Mesenchymal stem cell (in vitro differentiated cells and primary cell): ENCODE data around the gene ITGAD.

Experiments used
- DNase-seq: peaks from one replicate; pipeline ENCODE4 v3.0.0-alpha.2; 2013
- H2AFZ ChIP-seq: one replicate; pipeline ENCODE4 v1.6.1; 2013; ENCODE audit warnings: low read depth, mild to moderate bottlenecking, control low read depth, inconsistent platforms, low read length, moderate library complexity
- H2AK5ac ChIP-seq: 2 replicates; pipeline ENCODE4 v1.6.1; 2013; ENCODE audit warnings: low read length, moderate library complexity, mild to moderate bottlenecking, inconsistent platforms; ENCODE audit not compliant: severe bottlenecking
- H2BK120ac ChIP-seq: one replicate; pipeline ENCODE4 v1.6.1; 2013; ENCODE audit warnings: low read depth, mild to moderate bottlenecking, inconsistent platforms, low read length, moderate library complexity
- H2BK12ac ChIP-seq, 2 experiments: one replicate each; pipeline ENCODE4 v1.6.1; 2013; ENCODE audit warnings: inconsistent platforms in 2 of 2, low read length in 2 of 2, mild to moderate bottlenecking in 2 of 2, moderate library complexity in 2 of 2, control low read depth in 1 of 2
- H2BK15ac ChIP-seq: one replicate; pipeline ENCODE4 v1.6.1; 2013; ENCODE audit warnings: mild to moderate bottlenecking, low read depth, inconsistent platforms; ENCODE audit not compliant: poor library complexity, severe bottlenecking
- H2BK5ac ChIP-seq: 2 replicates; pipeline ENCODE4 v1.6.1; 2013; ENCODE audit warnings: low read depth, mild to moderate bottlenecking, low read length, control low read depth, inconsistent platforms; ENCODE audit not compliant: poor library complexity, severe bottlenecking
- H3K14ac ChIP-seq, 2 experiments: one replicate each; pipeline ENCODE4 v1.6.1; 2013; ENCODE audit warnings: inconsistent platforms in 2 of 2, low read length in 2 of 2, control low read depth in 1 of 2, mild to moderate bottlenecking in 1 of 2, moderate library complexity in 1 of 2
- H3K18ac ChIP-seq, 2 experiments: one replicate each; pipeline ENCODE4 v1.6.1; 2013; ENCODE audit warnings: inconsistent platforms in 2 of 2, low read length in 2 of 2, control low read depth in 1 of 2, low read depth in 1 of 2, mild to moderate bottlenecking in 1 of 2
- H3K23ac ChIP-seq, 2 experiments: one replicate each; pipeline ENCODE4 v1.6.1; 2013; ENCODE audit warnings: inconsistent platforms in 2 of 2, low read length in 2 of 2, mild to moderate bottlenecking in 2 of 2, moderate library complexity in 2 of 2, control low read depth in 1 of 2
- H3K27ac ChIP-seq: 2 replicates; pipeline ENCODE4 v1.5.1; 2013; ENCODE audit warnings: mild to moderate bottlenecking, moderate library complexity, low read length, control low read depth, inconsistent platforms; ENCODE audit not compliant: poor library complexity, severe bottlenecking
- H3K27me3 ChIP-seq, 2 experiments: 2 replicates each; pipeline versions ENCODE4 v1.6.1 to v1.7.0; 2013; ENCODE audit warnings: low read length in 2 of 2, mild to moderate bottlenecking in 2 of 2, moderate library complexity in 2 of 2, control low read depth in 1 of 2, inconsistent platforms in 1 of 2; ENCODE audit not compliant: control insufficient read depth in 1 of 2, insufficient read depth in 1 of 2
- H3K36me3 ChIP-seq, 2 experiments: 2 replicates each; pipeline versions ENCODE4 v1.6.1 to v1.7.0; 2013; ENCODE audit warnings: low read length in 2 of 2, control low read depth in 1 of 2, inconsistent platforms in 1 of 2, low read depth in 1 of 2, mild to moderate bottlenecking in 1 of 2; ENCODE audit not compliant: insufficient read depth in 2 of 2, control insufficient read depth in 1 of 2
- H3K4ac ChIP-seq, 2 experiments: one replicate each; pipeline ENCODE4 v1.6.1; 2013; ENCODE audit warnings: inconsistent platforms in 2 of 2, low read length in 2 of 2, mild to moderate bottlenecking in 2 of 2, moderate library complexity in 2 of 2, control low read depth in 1 of 2, low read depth in 1 of 2
- H3K4me1 ChIP-seq: 2 replicates; pipeline ENCODE4 v1.6.1; 2013; ENCODE audit warnings: low read depth, low read length, control low read depth; ENCODE audit not compliant: control insufficient read depth, insufficient read depth
- H3K4me2 ChIP-seq: 2 replicates; pipeline ENCODE4 v1.6.1; 2013; ENCODE audit warnings: low read length, mild to moderate bottlenecking, inconsistent platforms; ENCODE audit not compliant: poor library complexity, severe bottlenecking
- H3K4me3 ChIP-seq, 2 experiments: 2 replicates each; pipeline versions ENCODE4 v1.5.1 to v1.7.0; 2013; ENCODE audit warnings: low read length in 2 of 2, mild to moderate bottlenecking in 2 of 2, control low read depth in 1 of 2, low read depth in 1 of 2; ENCODE audit not compliant: insufficient read depth in 1 of 2
- H3K79me1 ChIP-seq: replicated peaks from 2 replicates; pipeline ENCODE4 v1.6.1; 2013; ENCODE audit warnings: mild to moderate bottlenecking, control low read depth, low read length, inconsistent platforms; ENCODE audit not compliant: poor library complexity, severe bottlenecking
- H3K9ac ChIP-seq: 2 replicates; pipeline ENCODE4 v1.7.0; 2013; ENCODE audit warnings: mild to moderate bottlenecking, low read length, moderate library complexity
- H3K9me3 ChIP-seq: 2 replicates; pipeline ENCODE4 v1.7.0; 2013; ENCODE audit warnings: mild to moderate bottlenecking, low read length; ENCODE audit not compliant: control insufficient read depth
- H4K8ac ChIP-seq: one replicate; pipeline ENCODE4 v1.6.1; 2013; ENCODE audit warnings: inconsistent platforms, mild to moderate bottlenecking, low read length, moderate library complexity
- H4K91ac ChIP-seq: one replicate; pipeline ENCODE4 v1.6.1; 2013; ENCODE audit warnings: mild to moderate bottlenecking, low read length, inconsistent platforms
- WGBS: methylation state at CpG from one replicate; pipeline ENCODE4 v1.1.7; 2013; ENCODE audit warnings: mixed read lengths; 5-methylcytosine and 5-hydroxymethylcytosine counted together

The ITGAD gene

GRCh38 chr16:31404353-31405064, 11.4 kb downstream of the ITGAD start:
- 69% methylated on average over 9 of the region's 9 CpGs for WGBS
- no peak overlapping the region for H3K4me2 ChIP-seq
- no peak overlapping the region for H2BK5ac ChIP-seq
- H3K4me3 ChIP-seq = peak overlapping the region in 1 of 2 experiments; percentile 82
- no peaks in the 10 kb centered on the region for H3K4me1 ChIP-seq
- H3K9me3 ChIP-seq = peaks cover 6% of the 10 kb centered on the region
- H3K23ac ChIP-seq = no peak overlapping the region
- H2AFZ ChIP-seq = no peak overlapping the region
- no peak for DNase-seq
- H2BK15ac ChIP-seq = no peak overlapping the region
- H3K9ac ChIP-seq = peak overlapping the region; percentile 79
- H4K91ac ChIP-seq = no peak overlapping the region
- no peaks in the 10 kb centered on the region for H3K79me1 ChIP-seq
- H2BK12ac ChIP-seq = no peak overlapping the region
- H3K27me3 ChIP-seq = peaks cover 0 to 10% of the 10 kb centered on the region in 2 experiments
- no peak overlapping the region for H3K14ac ChIP-seq
- H2BK120ac ChIP-seq = no peak overlapping the region
- no peaks in the 10 kb centered on the region for H3K36me3 ChIP-seq
- no peak overlapping the region for H3K27ac ChIP-seq
- no peak overlapping the region for H3K18ac ChIP-seq
- H3K4ac ChIP-seq = no peak overlapping the region
- H2AK5ac ChIP-seq = no peak overlapping the region
- no peak overlapping the region for H4K8ac ChIP-seq

- H2AK5ac ChIP-seq = no peak overlapping the region
- no peak overlapping the region for H3K4ac ChIP-seq
- no peaks in the 10 kb centered on the region for H3K79me1 ChIP-seq
- H2BK5ac ChIP-seq = no peak overlapping the region
- no peak overlapping the region for H2BK12ac ChIP-seq
- no peak overlapping the region for H4K8ac ChIP-seq
- no peak overlapping the region for H3K27ac ChIP-seq
- H3K23ac ChIP-seq = no peak overlapping the region
- H2BK120ac ChIP-seq = no peak overlapping the region
- H3K4me3 ChIP-seq = no peak overlapping the region
- no peaks in the 10 kb centered on the region for H3K9me3 ChIP-seq
- H3K4me2 ChIP-seq = no peak overlapping the region
- no peaks in the 10 kb centered on the region for H3K36me3 ChIP-seq
- no peak for DNase-seq
- no peak overlapping the region for H2AFZ ChIP-seq
- H3K9ac ChIP-seq = no peak overlapping the region
- no peaks in the 10 kb centered on the region for H3K4me1 ChIP-seq
- no peak overlapping the region for H4K91ac ChIP-seq
- peaks cover 0 to 19% of the 10 kb centered on the region in 2 experiments for H3K27me3 ChIP-seq
- H2BK15ac ChIP-seq = no peak overlapping the region
- WGBS = 87% methylated on average over 8 of the region's 8 CpGs
- H3K14ac ChIP-seq = no peak overlapping the region
- no peak overlapping the region for H3K18ac ChIP-seq
These were observed 14.3 kb downstream of the ITGAD start for GRCh38 chr16:31407406-31407805.

GRCh38 chr16:31409433-31409832, 16.3 kb downstream of the ITGAD start:
- Histone ChIP-seq H2AFZ (no peak overlapping the region), H3K27me3 (peaks cover 0 to 33% of the 10 kb centered on the region in 2 experiments), H3K4ac (no peak overlapping the region), H4K91ac (no peak overlapping the region), H3K27ac (no peak overlapping the region), H3K9me3 (no peaks in the 10 kb centered on the region), H2BK5ac (no peak overlapping the region), H2AK5ac (no peak overlapping the region), H3K36me3 (no peaks in the 10 kb centered on the region), H4K8ac (no peak overlapping the region), H2BK12ac (no peak overlapping the region), H3K4me1 (no peaks in the 10 kb centered on the region), H3K23ac (no peak overlapping the region), H2BK120ac (no peak overlapping the region), H3K4me2 (no peak overlapping the region), H3K14ac (no peak overlapping the region), H2BK15ac (no peak overlapping the region), H3K9ac (no peak overlapping the region), H3K79me1 (no peaks in the 10 kb centered on the region), H3K18ac (no peak overlapping the region), H3K4me3 (no peak overlapping the region)
- WGBS = 51% methylated on average over 3 of the region's 3 CpGs
- peak; percentile 12 for DNase-seq

DNA sequence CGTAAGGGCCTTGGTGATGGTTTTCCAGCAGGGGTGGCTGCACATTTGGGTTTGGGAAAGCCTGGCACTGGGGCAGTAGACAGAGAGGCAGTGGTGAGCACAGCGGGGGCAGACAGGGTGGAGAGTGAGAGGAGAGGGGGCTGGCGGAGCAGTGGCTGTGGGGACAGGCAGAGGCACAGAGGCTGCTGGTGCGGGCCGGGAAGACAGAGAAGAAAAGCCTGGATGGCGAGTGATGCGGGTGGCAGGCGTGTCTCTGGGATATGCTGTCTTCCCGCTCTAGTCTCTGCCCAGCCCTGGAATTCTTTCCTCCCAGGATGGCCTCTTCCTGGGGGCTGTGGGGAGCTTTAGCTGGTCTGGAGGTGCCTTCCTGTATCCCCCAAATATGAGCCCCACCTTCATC, 16.9 kb downstream of the ITGAD start:
- WGBS = 90% methylated on average over 8 of the region's 9 CpGs

More for the DNA sequence above, 16.9 kb downstream of the ITGAD start:
- Histone ChIP-seq H3K4me1 (no peaks in the 10 kb centered on the region), H3K23ac (no peak overlapping the region), H2BK12ac (no peak overlapping the region), H2BK5ac (no peak overlapping the region), H3K79me1 (no peaks in the 10 kb centered on the region), H2BK15ac (no peak overlapping the region), H3K9me3 (no peaks in the 10 kb centered on the region), H3K4ac (no peak overlapping the region), H4K8ac (no peak overlapping the region), H4K91ac (no peak overlapping the region), H3K18ac (no peak overlapping the region), H3K36me3 (no peaks in the 10 kb centered on the region), H3K27ac (no peak overlapping the region), H3K14ac (no peak overlapping the region), H2AFZ (no peak overlapping the region), H3K27me3 (peaks cover 0 to 40% of the 10 kb centered on the region in 2 experiments), H3K4me2 (no peak overlapping the region), H2AK5ac (no peak overlapping the region), H2BK120ac (no peak overlapping the region), H3K4me3 (no peak overlapping the region), H3K9ac (no peak overlapping the region)
- no peak for DNase-seq
